Measurements from ENCODE around the gene C15orf62. TPM values are rescaled to one million over a fixed set of nuclear protein-coding genes. Genes with fewer than 3 reads are reported as not detected.
A peak's percentile ranks its signal among the peaks of the same experiment; 100 is the strongest.

C15orf62 gene, protein sequence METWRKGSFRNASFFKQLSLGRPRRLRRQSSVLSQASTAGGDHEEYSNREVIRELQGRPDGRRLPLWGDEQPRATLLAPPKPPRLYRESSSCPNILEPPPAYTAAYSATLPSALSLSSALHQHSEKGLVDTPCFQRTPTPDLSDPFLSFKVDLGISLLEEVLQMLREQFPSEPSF
- total RNA-seq: 1 to 10 TPM; 2.4 to 2.7 TPM

DNA sequence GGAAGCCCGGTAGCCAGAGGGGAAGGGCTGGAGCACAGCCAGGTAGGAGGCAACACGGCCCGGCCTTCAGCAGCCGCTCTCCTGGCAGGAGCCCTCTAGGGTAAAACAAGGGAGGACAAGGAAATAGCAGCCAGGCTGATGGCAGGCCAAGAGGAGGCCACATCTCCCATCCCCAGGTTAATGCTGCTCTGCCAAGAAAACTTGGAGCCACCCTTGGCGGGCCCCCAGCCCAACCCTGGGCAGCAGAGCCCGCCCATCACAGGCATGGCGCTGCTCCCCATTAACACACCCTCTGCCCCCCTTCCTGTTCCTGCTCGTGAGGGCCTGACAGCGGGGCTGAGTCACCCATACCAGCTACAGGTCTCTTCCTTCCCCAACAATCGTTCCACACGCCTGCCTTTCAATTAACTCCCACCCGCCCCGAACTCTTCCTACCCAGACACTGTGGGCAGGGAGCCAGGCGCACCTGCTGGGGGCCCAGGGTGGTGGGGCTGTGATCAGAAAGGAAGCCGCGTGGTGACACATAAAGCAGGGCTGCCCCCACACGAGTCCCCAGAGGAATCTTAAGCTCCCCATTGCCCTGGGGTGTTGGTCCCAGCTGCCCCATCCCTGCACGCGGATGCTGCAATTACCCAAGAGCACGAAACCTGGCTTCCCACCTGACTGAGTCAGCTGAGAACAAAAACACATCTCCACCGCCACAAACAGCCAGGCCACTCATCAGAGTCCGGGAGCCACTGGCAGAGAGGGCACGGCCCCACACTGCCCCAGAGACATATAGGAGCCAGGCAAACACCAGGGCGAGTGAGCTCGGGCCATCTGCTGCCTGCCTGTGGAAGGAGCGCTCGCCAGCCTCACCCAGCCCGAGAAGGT lies at the start of gene C15orf62:
TSS of gene C15orf62 (plus strand) at position 707 of the 873 bp plus-strand sequence. CDS start 516 bp downstream, outside the sequence.
- ATAC-seq (replicated peaks): peak; percentile 33
- H3K36me3 Mint-ChIP-seq (ENCODE audit: low read depth): peaks cover 32% of the 10 kb centered on the region
- peak within 1 kb of the TSS; percentile 51 for H3K4me3 Mint-ChIP-seq
- H3K9me3 Mint-ChIP-seq: no peaks in the 10 kb centered on the region
- no peaks in the 10 kb centered on the region for H3K27me3 Mint-ChIP-seq
- H3K27ac Mint-ChIP-seq: peak within 1 kb of the TSS; percentile 82
- peaks cover 17% of the 10 kb centered on the region for H3K4me1 Mint-ChIP-seq

GRCh38 chr15:40721701-40722100 lies 48.1 kb upstream of the C15orf62 start:
- ATAC-seq (replicated peaks): no peak
- H3K27me3 Mint-ChIP-seq: no peaks in the 10 kb centered on the region
- peaks cover 69% of the 10 kb centered on the region for H3K36me3 Mint-ChIP-seq (ENCODE audit: low read depth)
- H3K4me3 Mint-ChIP-seq: peak overlapping the region; percentile 19
- no peaks in the 10 kb centered on the region for H3K9me3 Mint-ChIP-seq
- peaks cover 7% of the 10 kb centered on the region for H3K4me1 Mint-ChIP-seq
- peak overlapping the region; percentile 78 for H3K27ac Mint-ChIP-seq

GRCh38 chr15:40722354-40722753 lies 47.4 kb upstream of the C15orf62 start:
- H3K4me1 Mint-ChIP-seq: peaks cover 7% of the 10 kb centered on the region
- ATAC-seq (replicated peaks): peak; percentile 87
- H3K27ac Mint-ChIP-seq: peak overlapping the region; percentile 78
- H3K27me3 Mint-ChIP-seq: no peaks in the 10 kb centered on the region
- no peaks in the 10 kb centered on the region for H3K9me3 Mint-ChIP-seq
- H3K36me3 Mint-ChIP-seq (ENCODE audit: low read depth): peaks cover 69% of the 10 kb centered on the region
- peak overlapping the region; percentile 19 for H3K4me3 Mint-ChIP-seq

GRCh38 chr15:40722934-40723333 lies 46.8 kb upstream of the C15orf62 start:
- peaks cover 68% of the 10 kb centered on the region for H3K36me3 Mint-ChIP-seq (ENCODE audit: low read depth)
- H3K4me3 Mint-ChIP-seq: no peak overlapping the region
- peak overlapping the region; percentile 78 for H3K27ac Mint-ChIP-seq
- H3K9me3 Mint-ChIP-seq: no peaks in the 10 kb centered on the region
- peaks cover 7% of the 10 kb centered on the region for H3K4me1 Mint-ChIP-seq
- peak; percentile 83 for ATAC-seq (replicated peaks)
- no peaks in the 10 kb centered on the region for H3K27me3 Mint-ChIP-seq

DNA sequence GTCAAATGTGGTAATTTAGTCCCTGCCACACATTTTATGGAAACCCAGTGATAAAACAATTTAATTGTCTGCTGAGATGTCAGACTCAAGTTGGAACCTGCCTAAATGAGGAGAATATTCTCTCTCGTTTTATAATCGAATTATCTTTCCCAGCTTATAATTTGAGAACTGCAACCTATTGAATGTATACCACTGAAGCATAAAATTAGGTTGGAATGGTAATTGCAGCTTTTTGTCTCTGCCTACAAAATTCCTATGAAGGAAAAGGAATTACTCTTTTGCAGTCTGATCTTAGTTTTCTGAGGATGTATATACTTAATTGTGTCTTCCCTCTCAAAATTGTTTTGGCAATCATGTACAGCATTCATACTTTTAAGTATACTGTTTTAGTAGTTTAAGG lies 45.9 kb upstream of the C15orf62 start:
- no peaks in the 10 kb centered on the region for H3K27me3 Mint-ChIP-seq
- H3K4me1 Mint-ChIP-seq: peaks cover 7% of the 10 kb centered on the region
- no peak overlapping the region for H3K27ac Mint-ChIP-seq
- H3K4me3 Mint-ChIP-seq: no peak overlapping the region
- no peaks in the 10 kb centered on the region for H3K9me3 Mint-ChIP-seq
- peaks cover 65% of the 10 kb centered on the region for H3K36me3 Mint-ChIP-seq (ENCODE audit: low read depth)
- no peak for ATAC-seq (replicated peaks)

DNA sequence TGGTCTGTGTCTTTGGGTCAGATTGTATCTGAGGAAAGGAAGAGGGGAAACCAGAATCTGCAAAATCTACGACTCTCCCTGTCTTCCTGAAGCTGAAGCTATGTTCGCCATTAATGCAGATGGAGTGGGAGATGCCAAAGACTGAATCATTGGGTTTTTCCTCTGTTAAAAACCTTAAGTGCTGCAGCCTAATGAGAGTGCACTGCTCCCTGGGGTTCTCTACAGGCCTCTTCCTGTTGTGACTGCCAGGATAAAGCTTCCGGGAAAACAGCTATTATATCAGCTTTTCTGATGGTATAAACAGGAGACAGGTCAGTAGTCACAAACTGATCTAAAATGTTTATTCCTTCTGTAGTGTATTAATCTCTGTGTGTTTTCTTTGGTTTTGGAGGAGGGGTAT lies 38.7 kb upstream of the C15orf62 start:
- no peak for ATAC-seq (replicated peaks)
- no peaks in the 10 kb centered on the region for H3K27me3 Mint-ChIP-seq
- no peaks in the 10 kb centered on the region for H3K9me3 Mint-ChIP-seq
- H3K4me1 Mint-ChIP-seq: no peaks in the 10 kb centered on the region
- no peak overlapping the region for H3K27ac Mint-ChIP-seq
- peaks cover 81% of the 10 kb centered on the region for H3K36me3 Mint-ChIP-seq (ENCODE audit: low read depth)
- no peak overlapping the region for H3K4me3 Mint-ChIP-seq

- no peak overlapping the region for H3K27ac Mint-ChIP-seq
- H3K9me3 Mint-ChIP-seq: no peaks in the 10 kb centered on the region
- peaks cover 94% of the 10 kb centered on the region for H3K36me3 Mint-ChIP-seq (ENCODE audit: low read depth)
- no peak for ATAC-seq (replicated peaks)
- H3K27me3 Mint-ChIP-seq: no peaks in the 10 kb centered on the region
- no peaks in the 10 kb centered on the region for H3K4me1 Mint-ChIP-seq
- H3K4me3 Mint-ChIP-seq: no peak overlapping the region
Measured at GRCh38 chr15:40736575-40736974, 33.2 kb upstream of the C15orf62 start.

DNA sequence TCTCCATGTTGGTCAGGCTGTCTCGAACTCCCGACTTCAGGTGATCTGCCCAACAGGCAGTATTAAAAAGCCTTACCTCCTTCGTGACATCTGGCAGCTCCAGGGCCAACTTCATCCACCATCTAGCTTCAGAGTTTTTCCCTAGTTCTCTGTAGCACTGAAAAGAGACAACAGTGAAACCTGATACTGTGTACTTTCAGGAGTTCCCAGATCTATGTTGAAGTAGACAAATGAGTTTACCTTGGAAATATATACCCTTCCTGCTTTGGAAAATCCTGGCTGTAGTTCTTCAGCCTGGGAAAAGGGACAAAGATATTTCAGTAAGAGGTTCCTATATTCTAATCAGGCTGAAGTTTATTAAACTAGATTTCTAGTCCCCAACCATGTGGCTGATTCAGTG lies 32.7 kb upstream of the C15orf62 start:
- Mint-ChIP-seq H3K36me3 (ENCODE audit: low read depth) (peaks cover 94% of the 10 kb centered on the region), H3K4me3 (no peak overlapping the region), H3K9me3 (no peaks in the 10 kb centered on the region)

DNA sequence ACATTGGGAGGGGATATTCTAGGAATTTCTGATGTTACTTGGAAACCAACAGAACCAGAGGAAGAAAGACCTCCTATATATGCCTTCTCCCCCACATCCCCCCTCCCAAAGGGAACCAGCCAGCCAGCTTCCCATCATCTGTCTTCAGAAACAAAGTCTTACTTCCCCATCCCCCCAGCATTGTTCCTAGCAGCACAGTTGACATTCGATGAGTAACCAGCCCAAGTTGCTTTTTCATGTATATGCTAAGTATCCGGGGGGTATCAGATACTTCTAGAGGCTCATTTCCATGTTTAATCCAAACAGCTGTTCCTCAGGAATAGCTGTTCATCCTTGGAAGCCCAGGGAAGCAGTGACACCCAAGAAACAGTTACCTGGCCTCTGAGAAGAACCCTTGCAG lies 30.7 kb upstream of the C15orf62 start:
- ATAC-seq (replicated peaks): no peak
- Mint-ChIP-seq H3K9me3 (no peaks in the 10 kb centered on the region), H3K4me1 (peaks cover 11% of the 10 kb centered on the region), H3K36me3 (ENCODE audit: low read depth) (peaks cover 94% of the 10 kb centered on the region), H3K27ac (no peak overlapping the region), H3K27me3 (no peaks in the 10 kb centered on the region), H3K4me3 (no peak overlapping the region)

More for the DNA sequence above, 32.7 kb upstream of the C15orf62 start:
- Mint-ChIP-seq H3K27ac (no peak overlapping the region), H3K27me3 (no peaks in the 10 kb centered on the region), H3K4me1 (no peaks in the 10 kb centered on the region)
- ATAC-seq (replicated peaks): no peak

- Mint-ChIP-seq H3K4me3 (no peak overlapping the region), H3K27ac (no peak overlapping the region), H3K4me1 (peaks cover 15% of the 10 kb centered on the region), H3K9me3 (no peaks in the 10 kb centered on the region), H3K36me3 (ENCODE audit: low read depth) (peaks cover 93% of the 10 kb centered on the region), H3K27me3 (no peaks in the 10 kb centered on the region)
- no peak for ATAC-seq (replicated peaks)
Measured at GRCh38 chr15:40739854-40740253, 29.9 kb upstream of the C15orf62 start.

DNA sequence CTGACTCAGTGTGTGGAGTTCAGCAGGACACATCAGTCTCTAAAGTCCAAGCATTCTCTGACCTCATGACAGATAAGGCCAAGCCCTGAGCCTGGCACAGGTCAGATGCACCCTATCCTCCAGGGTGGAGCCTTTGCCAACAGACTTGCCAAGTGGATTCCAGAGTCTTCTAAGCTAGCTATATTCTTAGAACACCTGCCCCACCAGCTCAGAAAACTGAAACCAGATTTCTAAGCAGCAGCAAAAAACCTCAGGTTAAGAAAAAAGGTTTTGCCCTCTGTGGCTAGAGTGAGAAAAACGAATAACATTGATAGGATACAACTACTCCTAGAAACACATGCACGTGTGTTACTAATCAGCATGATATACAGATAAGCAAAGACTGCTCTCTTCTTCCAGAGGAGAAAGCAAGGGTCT lies 26.3 kb upstream of the C15orf62 start:
- H3K9me3 Mint-ChIP-seq: no peaks in the 10 kb centered on the region
- peaks cover 90% of the 10 kb centered on the region for H3K36me3 Mint-ChIP-seq (ENCODE audit: low read depth)
- no peaks in the 10 kb centered on the region for H3K27me3 Mint-ChIP-seq
- H3K4me1 Mint-ChIP-seq: peaks cover 20% of the 10 kb centered on the region
- H3K27ac Mint-ChIP-seq: peak overlapping the region; percentile 89
- ATAC-seq (replicated peaks): peak; percentile 43
- H3K4me3 Mint-ChIP-seq: peak overlapping the region; percentile 71

DNA sequence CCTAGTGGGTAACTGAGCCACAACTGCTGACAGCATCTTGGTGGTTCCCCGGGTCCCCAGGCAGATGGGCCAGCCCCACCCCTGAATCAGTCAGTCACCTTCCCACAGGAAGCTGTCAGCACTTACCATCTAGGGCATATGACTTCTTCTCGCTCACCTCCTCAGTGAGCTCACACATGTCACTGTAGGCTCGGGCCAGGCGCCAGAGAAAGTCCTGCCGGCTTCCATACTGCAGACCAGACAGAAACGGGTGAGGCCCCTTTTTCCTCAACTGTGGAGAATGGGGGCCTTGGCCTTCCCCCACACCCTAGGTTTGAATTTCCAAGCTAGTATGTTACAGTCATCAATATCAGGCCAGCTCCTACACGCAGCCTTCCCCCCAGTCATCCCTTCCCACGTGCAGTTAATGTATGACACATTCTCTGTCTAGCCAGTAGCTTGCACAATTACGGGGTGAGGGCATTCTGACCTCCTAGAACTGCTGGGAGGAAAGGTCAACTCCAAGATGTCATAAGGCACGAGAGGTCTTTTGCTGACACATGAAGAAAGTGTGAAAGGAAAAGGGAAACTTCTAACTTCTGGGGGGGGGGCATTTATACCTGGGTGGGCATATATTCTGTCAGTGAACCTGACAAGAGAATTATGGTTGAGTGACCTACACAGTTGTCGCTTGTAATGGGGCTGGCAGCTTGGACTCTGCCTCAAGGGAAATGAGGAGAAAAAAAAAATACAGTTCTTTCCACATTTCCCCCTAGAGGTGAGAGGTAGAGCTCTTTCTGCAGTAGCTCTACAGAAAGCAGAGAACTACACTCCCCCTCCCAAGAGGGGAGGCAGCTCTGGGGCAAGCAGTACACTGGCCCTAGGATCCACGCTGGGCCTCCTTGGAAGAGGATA lies 25.6 kb upstream of the C15orf62 start:
- ATAC-seq (replicated peaks): peak; percentile 98
- Mint-ChIP-seq H3K4me3 (peak overlapping the region; percentile 71), H3K9me3 (no peaks in the 10 kb centered on the region), H3K27ac (peak overlapping the region; percentile 89), H3K4me1 (peaks cover 20% of the 10 kb centered on the region), H3K27me3 (no peaks in the 10 kb centered on the region), H3K36me3 (ENCODE audit: low read depth) (peaks cover 84% of the 10 kb centered on the region)

DNA sequence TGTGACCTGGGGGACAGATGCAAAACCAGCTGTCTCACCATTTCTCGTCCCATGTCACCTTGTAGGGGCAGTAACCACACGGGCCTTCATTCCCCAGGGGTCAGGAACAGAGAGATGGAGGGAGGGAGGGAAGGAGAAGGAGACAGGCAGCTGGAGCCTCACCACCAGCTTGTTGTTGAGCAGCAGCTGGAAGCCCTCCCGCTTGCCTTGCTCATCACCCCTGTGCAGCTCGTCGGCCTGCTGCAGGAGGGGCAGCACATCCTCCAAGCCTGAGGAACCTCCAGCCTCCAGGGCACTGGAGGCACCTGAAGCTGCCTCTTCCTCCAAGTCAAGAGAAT lies 25.0 kb upstream of the C15orf62 start:
- Mint-ChIP-seq H3K27ac (peak overlapping the region; percentile 62), H3K4me1 (peaks cover 20% of the 10 kb centered on the region), H3K27me3 (no peaks in the 10 kb centered on the region), H3K4me3 (peak overlapping the region; percentile 71), H3K36me3 (ENCODE audit: low read depth) (peaks cover 83% of the 10 kb centered on the region), H3K9me3 (no peaks in the 10 kb centered on the region)
- no peak for ATAC-seq (replicated peaks)

GRCh38 chr15:40746916-40747418 lies 22.8 kb upstream of the C15orf62 start:
- Mint-ChIP-seq H3K27ac (peak overlapping the region; percentile 48), H3K4me3 (no peak overlapping the region), H3K36me3 (ENCODE audit: low read depth) (peaks cover 85% of the 10 kb centered on the region), H3K27me3 (no peaks in the 10 kb centered on the region), H3K9me3 (no peaks in the 10 kb centered on the region), H3K4me1 (peaks cover 20% of the 10 kb centered on the region)
- no peak for ATAC-seq (replicated peaks)

Data from activated T-helper 17 cell treated with anti-CD3 and anti-CD28 coated beads, Interleukin-2, amount 50 U/mL, for 72 hours (primary cell).